SK-N-SH treated with all-trans-retinoic acid at 6 μM for 48 hours (cell line): ENCODE data around the gene PRPS2.

ENCODE experiments used
- ARNTL ChIP-seq: fragments of 450-650 bp; formaldehyde crosslinking; IDR thresholded peaks from 2 replicates; pipeline ENCODE4 v1.5.0; 2020; ENCODE audit warnings: low read depth, mild to moderate bottlenecking, moderate library complexity, borderline replicate concordance
- BACH2 ChIP-seq: fragments of 250-450 bp; sonication (Bioruptor Pico); IDR thresholded peaks from 2 replicates; pipeline ENCODE4 v1.9.0; 2021; ENCODE audit warnings: mild to moderate bottlenecking, borderline replicate concordance
- ESRRG ChIP-seq: fragments of 250-450 bp; sonication (Bioruptor Pico); IDR thresholded peaks from 2 replicates; pipeline ENCODE4 v1.6.1; 2021; ENCODE audit warnings: mild to moderate bottlenecking
- ISL1 ChIP-seq: fragments of 250-450 bp; sonication (Bioruptor Pico); IDR thresholded peaks from 2 replicates; pipeline ENCODE4 v2.1.2; 2022; ENCODE audit warnings: mild to moderate bottlenecking, moderate library complexity
- OSR1 ChIP-seq: fragments of 250-450 bp; sonication (Bioruptor Pico); IDR thresholded peaks from 2 replicates; pipeline ENCODE4 v1.8.0; 2022; ENCODE audit warnings: moderate library complexity, mild to moderate bottlenecking, inconsistent platforms
- SNAI2 ChIP-seq: fragments of 250-450 bp; sonication (Bioruptor Pico); IDR thresholded peaks from 2 replicates; pipeline ENCODE4 v1.5.0; 2020; ENCODE audit warnings: mild to moderate bottlenecking, moderate library complexity
- TF ChIP-seq, protein P1 (sequence below): fragments of 250-450 bp; sonication (Bioruptor Pico); IDR thresholded peaks from 2 replicates; pipeline ENCODE4 v1.5.1; 2020; ENCODE audit warnings: low read depth, mild to moderate bottlenecking, moderate library complexity
- TF ChIP-seq, protein P2 (sequence below): fragments of 250-450 bp; sonication (Bioruptor Pico); IDR thresholded peaks from 2 replicates; pipeline ENCODE4 v1.5.0; 2020; ENCODE audit warnings: mild to moderate bottlenecking, moderate library complexity
- TF ChIP-seq, protein P3 (sequence below): fragments of 250-450 bp; sonication (Bioruptor Pico); IDR thresholded peaks from 2 replicates; pipeline ENCODE4 v1.5.1; 2021; ENCODE audit warnings: mild to moderate bottlenecking, moderate library complexity
- TF ChIP-seq, protein P4 (sequence below): fragments of 250-450 bp; sonication (Bioruptor Pico); IDR thresholded peaks from 2 replicates; pipeline ENCODE4 v1.8.0; 2021; ENCODE audit warnings: low read depth, mild to moderate bottlenecking, moderate library complexity, borderline replicate concordance
- TF ChIP-seq, protein P5 (sequence below): fragments of 250-450 bp; sonication (Bioruptor Pico); IDR thresholded peaks from 2 replicates; pipeline ENCODE4 v1.8.0; 2020; ENCODE audit warnings: mild to moderate bottlenecking, moderate library complexity, borderline replicate concordance

- TF ChIP-seq, protein P1, sequence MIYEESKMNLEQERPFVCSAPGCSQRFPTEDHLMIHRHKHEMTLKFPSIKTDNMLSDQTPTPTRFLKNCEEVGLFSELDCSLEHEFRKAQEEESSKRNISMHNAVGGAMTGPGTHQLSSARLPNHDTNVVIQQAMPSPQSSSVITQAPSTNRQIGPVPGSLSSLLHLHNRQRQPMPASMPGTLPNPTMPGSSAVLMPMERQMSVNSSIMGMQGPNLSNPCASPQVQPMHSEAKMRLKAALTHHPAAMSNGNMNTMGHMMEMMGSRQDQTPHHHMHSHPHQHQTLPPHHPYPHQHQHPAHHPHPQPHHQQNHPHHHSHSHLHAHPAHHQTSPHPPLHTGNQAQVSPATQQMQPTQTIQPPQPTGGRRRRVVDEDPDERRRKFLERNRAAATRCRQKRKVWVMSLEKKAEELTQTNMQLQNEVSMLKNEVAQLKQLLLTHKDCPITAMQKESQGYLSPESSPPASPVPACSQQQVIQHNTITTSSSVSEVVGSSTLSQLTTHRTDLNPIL (CRISPR knock-in tag) = no peak
- TF ChIP-seq BACH2 (CRISPR knock-in tag) (no peak), OSR1 (CRISPR knock-in tag) (no peak), SNAI2 (CRISPR knock-in tag) (no peak), ISL1 (CRISPR knock-in tag) (no peak), ARNTL (CRISPR knock-in tag) (no peak), ESRRG (CRISPR knock-in tag) (no peak)
- TF ChIP-seq, protein P2, sequence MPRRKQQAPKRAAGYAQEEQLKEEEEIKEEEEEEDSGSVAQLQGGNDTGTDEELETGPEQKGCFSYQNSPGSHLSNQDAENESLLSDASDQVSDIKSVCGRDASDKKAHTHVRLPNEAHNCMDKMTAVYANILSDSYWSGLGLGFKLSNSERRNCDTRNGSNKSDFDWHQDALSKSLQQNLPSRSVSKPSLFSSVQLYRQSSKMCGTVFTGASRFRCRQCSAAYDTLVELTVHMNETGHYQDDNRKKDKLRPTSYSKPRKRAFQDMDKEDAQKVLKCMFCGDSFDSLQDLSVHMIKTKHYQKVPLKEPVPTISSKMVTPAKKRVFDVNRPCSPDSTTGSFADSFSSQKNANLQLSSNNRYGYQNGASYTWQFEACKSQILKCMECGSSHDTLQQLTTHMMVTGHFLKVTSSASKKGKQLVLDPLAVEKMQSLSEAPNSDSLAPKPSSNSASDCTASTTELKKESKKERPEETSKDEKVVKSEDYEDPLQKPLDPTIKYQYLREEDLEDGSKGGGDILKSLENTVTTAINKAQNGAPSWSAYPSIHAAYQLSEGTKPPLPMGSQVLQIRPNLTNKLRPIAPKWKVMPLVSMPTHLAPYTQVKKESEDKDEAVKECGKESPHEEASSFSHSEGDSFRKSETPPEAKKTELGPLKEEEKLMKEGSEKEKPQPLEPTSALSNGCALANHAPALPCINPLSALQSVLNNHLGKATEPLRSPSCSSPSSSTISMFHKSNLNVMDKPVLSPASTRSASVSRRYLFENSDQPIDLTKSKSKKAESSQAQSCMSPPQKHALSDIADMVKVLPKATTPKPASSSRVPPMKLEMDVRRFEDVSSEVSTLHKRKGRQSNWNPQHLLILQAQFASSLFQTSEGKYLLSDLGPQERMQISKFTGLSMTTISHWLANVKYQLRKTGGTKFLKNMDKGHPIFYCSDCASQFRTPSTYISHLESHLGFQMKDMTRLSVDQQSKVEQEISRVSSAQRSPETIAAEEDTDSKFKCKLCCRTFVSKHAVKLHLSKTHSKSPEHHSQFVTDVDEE = no peak
- TF ChIP-seq, protein P3, sequence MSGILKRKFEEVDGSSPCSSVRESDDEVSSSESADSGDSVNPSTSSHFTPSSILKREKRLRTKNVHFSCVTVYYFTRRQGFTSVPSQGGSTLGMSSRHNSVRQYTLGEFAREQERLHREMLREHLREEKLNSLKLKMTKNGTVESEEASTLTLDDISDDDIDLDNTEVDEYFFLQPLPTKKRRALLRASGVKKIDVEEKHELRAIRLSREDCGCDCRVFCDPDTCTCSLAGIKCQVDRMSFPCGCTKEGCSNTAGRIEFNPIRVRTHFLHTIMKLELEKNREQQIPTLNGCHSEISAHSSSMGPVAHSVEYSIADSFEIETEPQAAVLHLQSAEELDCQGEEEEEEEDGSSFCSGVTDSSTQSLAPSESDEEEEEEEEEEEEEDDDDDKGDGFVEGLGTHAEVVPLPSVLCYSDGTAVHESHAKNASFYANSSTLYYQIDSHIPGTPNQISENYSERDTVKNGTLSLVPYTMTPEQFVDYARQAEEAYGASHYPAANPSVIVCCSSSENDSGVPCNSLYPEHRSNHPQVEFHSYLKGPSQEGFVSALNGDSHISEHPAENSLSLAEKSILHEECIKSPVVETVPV (CRISPR knock-in tag) = no peak
- TF ChIP-seq, protein P4, sequence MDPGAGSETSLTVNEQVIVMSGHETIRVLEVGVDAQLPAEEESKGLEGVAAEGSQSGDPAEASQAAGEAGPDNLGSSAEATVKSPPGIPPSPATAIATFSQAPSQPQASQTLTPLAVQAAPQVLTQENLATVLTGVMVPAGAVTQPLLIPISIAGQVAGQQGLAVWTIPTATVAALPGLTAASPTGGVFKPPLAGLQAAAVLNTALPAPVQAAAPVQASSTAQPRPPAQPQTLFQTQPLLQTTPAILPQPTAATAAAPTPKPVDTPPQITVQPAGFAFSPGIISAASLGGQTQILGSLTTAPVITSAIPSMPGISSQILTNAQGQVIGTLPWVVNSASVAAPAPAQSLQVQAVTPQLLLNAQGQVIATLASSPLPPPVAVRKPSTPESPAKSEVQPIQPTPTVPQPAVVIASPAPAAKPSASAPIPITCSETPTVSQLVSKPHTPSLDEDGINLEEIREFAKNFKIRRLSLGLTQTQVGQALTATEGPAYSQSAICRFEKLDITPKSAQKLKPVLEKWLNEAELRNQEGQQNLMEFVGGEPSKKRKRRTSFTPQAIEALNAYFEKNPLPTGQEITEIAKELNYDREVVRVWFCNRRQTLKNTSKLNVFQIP (CRISPR knock-in tag) = no peak
- TF ChIP-seq, protein P5, sequence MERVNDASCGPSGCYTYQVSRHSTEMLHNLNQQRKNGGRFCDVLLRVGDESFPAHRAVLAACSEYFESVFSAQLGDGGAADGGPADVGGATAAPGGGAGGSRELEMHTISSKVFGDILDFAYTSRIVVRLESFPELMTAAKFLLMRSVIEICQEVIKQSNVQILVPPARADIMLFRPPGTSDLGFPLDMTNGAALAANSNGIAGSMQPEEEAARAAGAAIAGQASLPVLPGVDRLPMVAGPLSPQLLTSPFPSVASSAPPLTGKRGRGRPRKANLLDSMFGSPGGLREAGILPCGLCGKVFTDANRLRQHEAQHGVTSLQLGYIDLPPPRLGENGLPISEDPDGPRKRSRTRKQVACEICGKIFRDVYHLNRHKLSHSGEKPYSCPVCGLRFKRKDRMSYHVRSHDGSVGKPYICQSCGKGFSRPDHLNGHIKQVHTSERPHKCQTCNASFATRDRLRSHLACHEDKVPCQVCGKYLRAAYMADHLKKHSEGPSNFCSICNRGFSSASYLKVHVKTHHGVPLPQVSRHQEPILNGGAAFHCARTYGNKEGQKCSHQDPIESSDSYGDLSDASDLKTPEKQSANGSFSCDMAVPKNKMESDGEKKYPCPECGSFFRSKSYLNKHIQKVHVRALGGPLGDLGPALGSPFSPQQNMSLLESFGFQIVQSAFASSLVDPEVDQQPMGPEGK (CRISPR knock-in tag) = no peak
Measured at GRCh38 chrX:12820737-12821136, 29.5 kb downstream of the PRPS2 start.
